HG02610 (cell line): ENCODE results near the gene LPAR5.

Experiments
- ATAC-seq: cut with Tn5 transposase; IDR thresholded peaks from one replicate; pipeline ENCODE4 v1.9.1; 2021; ENCODE audit warnings: mild to moderate bottlenecking, moderate library complexity; ENCODE audit not compliant: unreplicated experiment

Gene LPAR5

GRCh38 chr12:6639151-6639801 lies 3.5 kb upstream of the LPAR5 start:
- ATAC-seq: no peak

GRCh38 chr12:6638305-6638704 lies 2.5 kb upstream of the LPAR5 start:
- ATAC-seq: no peak

- no peak for ATAC-seq
Measured at GRCh38 chr12:6635375-6635855, 344 bp downstream of the LPAR5 start.

GRCh38 chr12:6632026-6632983 lies 3.5 kb downstream of the LPAR5 start:
- peak; percentile 66 for ATAC-seq

GRCh38 chr12:6631549-6631961 lies 4.2 kb downstream of the LPAR5 start:
- no peak for ATAC-seq

GRCh38 chr12:6630736-6631135 lies 5.0 kb downstream of the LPAR5 start:
- ATAC-seq: no peak

- no peak for ATAC-seq
Measured at GRCh38 chr12:6627616-6628015, 8.1 kb downstream of the LPAR5 start.

- ATAC-seq: no peak
Measured at GRCh38 chr12:6626654-6627283, 9.0 kb downstream of the LPAR5 start.

GRCh38 chr12:6620885-6621274 lies 14.9 kb downstream of the LPAR5 start:
- ATAC-seq: no peak

GRCh38 chr12:6620137-6620884 lies 15.4 kb downstream of the LPAR5 start:
- no peak for ATAC-seq

- ATAC-seq: no peak
Measured at GRCh38 chr12:6618483-6619225, 17.1 kb downstream of the LPAR5 start.

GRCh38 chr12:6615802-6616201 lies 20.0 kb downstream of the LPAR5 start:
- ATAC-seq: no peak

- ATAC-seq: no peak
Measured at GRCh38 chr12:6614513-6615172, 21.1 kb downstream of the LPAR5 start.

- ATAC-seq: no peak
Measured at GRCh38 chr12:6613776-6614512, 21.8 kb downstream of the LPAR5 start.

GRCh38 chr12:6613015-6613775 lies 22.6 kb downstream of the LPAR5 start:
- ATAC-seq: no peak

- no peak for ATAC-seq
Measured at GRCh38 chr12:6612652-6613014, 23.1 kb downstream of the LPAR5 start.

GRCh38 chr12:6612247-6612646 lies 23.5 kb downstream of the LPAR5 start:
- ATAC-seq: no peak

- no peak for ATAC-seq
Measured at GRCh38 chr12:6608592-6609281, 27.0 kb downstream of the LPAR5 start.
